Ovary (tissue), 9 donors: ENCODE data around the gene PIK3AP1. TPM values are rescaled to one million over a fixed set of nuclear protein-coding genes. Genes with fewer than 3 reads are reported as not detected.
"Not testable (repeated sequence)": the region's sequence is repeated elsewhere in the genome, so short reads cannot be mapped to it uniquely, and the experiment has no call there.

Source experiments
- DNase-seq, 5 donors: peaks; one replicate each; pipeline ENCODE4 v3.0.0-alpha.2; 2019 to 2020
- H3K27ac ChIP-seq, 2 donors: fragments of 200-600 bp; one replicate each; pipeline versions ENCODE4 v1.5.1 to v1.8.0; 2019 to 2022
- H3K27me3 ChIP-seq: fragments of 200-600 bp; one replicate; pipeline ENCODE4 v1.8.0; 2022
- H3K36me3 ChIP-seq: fragments of 200-600 bp; sonication (generic); one replicate; pipeline ENCODE4 v1.5.1; 2019
- H3K4me1 ChIP-seq: one replicate; pipeline ENCODE4 v1.8.1; 2013; ENCODE audit warnings: mild to moderate bottlenecking, moderate library complexity; ENCODE audit not compliant: insufficient read depth
- H3K4me3 ChIP-seq: fragments of 200-600 bp; sonication (generic); one replicate; pipeline ENCODE4 v1.5.1; 2017
- H3K9me3 ChIP-seq, 2 donors: fragments of 200-600 bp in 1 of 2; sonication (generic) in 1 of 2; one replicate each; pipeline versions ENCODE4 v1.5.1 to v1.8.1; 2013 to 2019; ENCODE audit warnings: mild to moderate bottlenecking in 1 of 2, moderate library complexity in 1 of 2
- EP300 ChIP-seq: sonication (generic); formaldehyde crosslinking; IDR thresholded peaks from one replicate; pipeline ENCODE4 v1.6.1; 2017; ENCODE audit warnings: antibody characterized with exemption
- POLR2A ChIP-seq: fragments of 450-650 bp; IDR thresholded peaks from one replicate; pipeline ENCODE4 v1.6.1; 2017; ENCODE audit warnings: antibody characterized with exemption, mild to moderate bottlenecking, moderate library complexity
- WGBS, 3 donors: extraction: QIAGEN DNeasy Blood & Tissue Kit in 1 of 3; methylation state at CpG; one replicate each; pipeline versions ENCODE4 v1.1.5 to v1.1.7; 2013 to 2017; 5-methylcytosine and 5-hydroxymethylcytosine counted together
- intact Hi-C, 4 donors: fragments of 100-400 bp; cut with DNase I; formaldehyde crosslinking; loops; one replicate each; pipeline versions ENCODE4 v1.11.0 to v1.15.1; 2022 to 2023
- polyA plus RNA-seq, 2 donors: library from polyadenylated mRNA; stranded (reverse); fragments of 200-250 nt in 1 of 2; fragments of 350-450 nt in 1 of 2; fragmentation: Illumina TruSeq in 1 of 2; extraction: RNeasy Lipid Tissue Mini Kit (QIAGEN cat#74804) in 1 of 2; gene quantifications; one replicate each; pipeline ENCODE4 v1.2.3, GENCODE V29; 2013 to 2014
- total RNA-seq, 7 donors: library from RNA; depleted of rRNA in 2 of 7; stranded (reverse); fragments of >200 nt in 2 of 7; fragmentation: NEBNext Ultra II Directional in 3 of 7; extraction: Animal tissue kit (Norgen Biotek cat#: 25700) in 3 of 7; gene quantifications; one replicate each; pipeline versions ENCODE4 v1.1.0 to v1.2.4, GENCODE V29; 2016 to 2023
- TF ChIP-seq, protein P1 (sequence below), 3 donors: fragments of 450-650 bp in 2 of 3; fragments of 200-600 bp in 1 of 3; IDR thresholded peaks; one replicate each; pipeline versions ENCODE4 v1.5.1 to v1.8.0; 2016 to 2022; ENCODE audit warnings: antibody characterized with exemption in 3 of 3, mild to moderate bottlenecking in 1 of 3
- donor health status: DM: no; HTN: no; CAD: no; lungs with moderate emphysema.
- donor health status: DM: no; HTN: no; CAD: no.
- donor health status: Bipolar disorder and iron deficiency.
- donor health status: DM: yes; HTN: yes; CAD: no.
- donor health status: DM: no; HTN: no; CAD: no.
- donor health status: DM: yes; HTN: yes; CAD: no.

PIK3AP1 gene
- total and polyA plus RNA-seq, 9 donors, result 2.5 to 14.2 (median 7.8) TPM

DNA sequence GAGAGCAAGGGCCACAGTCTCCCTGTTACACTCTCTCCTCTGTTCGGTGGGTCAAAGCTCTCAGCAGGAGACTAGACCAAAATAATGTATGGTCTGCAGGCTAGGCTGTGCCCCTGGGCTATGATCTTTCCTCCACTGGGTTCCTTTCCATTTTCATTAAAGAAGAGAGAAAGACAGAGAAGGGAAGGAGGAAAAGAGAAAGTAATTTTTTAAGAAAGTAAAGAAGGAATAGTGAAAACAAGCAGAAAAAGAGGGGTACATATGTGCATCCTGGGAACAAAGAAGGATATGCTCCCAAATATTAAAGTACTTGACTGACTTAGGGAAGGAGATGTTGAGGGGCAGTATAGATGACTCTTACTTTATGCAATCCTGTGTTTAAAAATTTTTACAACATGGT lies 33.6 kb upstream of the PIK3AP1 start:
- WGBS, 3 donors, result 39 to 52% (median 48%) methylated on average over 1 of the region's 1 CpG
- H3K9me3 ChIP-seq, result no peaks in the 10 kb centered on the region
- H3K4me1 ChIP-seq, result no peaks in the 10 kb centered on the region
- intact Hi-C loops, result no loop called here
- H3K36me3 ChIP-seq, result no peaks in the 10 kb centered on the region
- no peaks in the 10 kb centered on the region for H3K27me3 ChIP-seq
- H3K27ac ChIP-seq, result no peak overlapping the region
- TF ChIP-seq POLR2A (no peak), EP300 (no peak)
- TF ChIP-seq, protein P1, sequence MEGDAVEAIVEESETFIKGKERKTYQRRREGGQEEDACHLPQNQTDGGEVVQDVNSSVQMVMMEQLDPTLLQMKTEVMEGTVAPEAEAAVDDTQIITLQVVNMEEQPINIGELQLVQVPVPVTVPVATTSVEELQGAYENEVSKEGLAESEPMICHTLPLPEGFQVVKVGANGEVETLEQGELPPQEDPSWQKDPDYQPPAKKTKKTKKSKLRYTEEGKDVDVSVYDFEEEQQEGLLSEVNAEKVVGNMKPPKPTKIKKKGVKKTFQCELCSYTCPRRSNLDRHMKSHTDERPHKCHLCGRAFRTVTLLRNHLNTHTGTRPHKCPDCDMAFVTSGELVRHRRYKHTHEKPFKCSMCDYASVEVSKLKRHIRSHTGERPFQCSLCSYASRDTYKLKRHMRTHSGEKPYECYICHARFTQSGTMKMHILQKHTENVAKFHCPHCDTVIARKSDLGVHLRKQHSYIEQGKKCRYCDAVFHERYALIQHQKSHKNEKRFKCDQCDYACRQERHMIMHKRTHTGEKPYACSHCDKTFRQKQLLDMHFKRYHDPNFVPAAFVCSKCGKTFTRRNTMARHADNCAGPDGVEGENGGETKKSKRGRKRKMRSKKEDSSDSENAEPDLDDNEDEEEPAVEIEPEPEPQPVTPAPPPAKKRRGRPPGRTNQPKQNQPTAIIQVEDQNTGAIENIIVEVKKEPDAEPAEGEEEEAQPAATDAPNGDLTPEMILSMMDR (IDR thresholded peaks at IDR 0.05), result no peak
- no peak overlapping the region for H3K4me3 ChIP-seq
- DNase-seq, result no peak

GRCh38 chr10:96752375-96752774 lies 32.1 kb upstream of the PIK3AP1 start:
- Histone ChIP-seq H3K27ac (no peak overlapping the region), H3K9me3 (no peaks in the 10 kb centered on the region), H3K4me1 (no peaks in the 10 kb centered on the region), H3K27me3 (no peaks in the 10 kb centered on the region), H3K36me3 (no peaks in the 10 kb centered on the region), H3K4me3 (no peak overlapping the region)
- intact Hi-C loops, result no loop called here
- 65 to 79% (median 69%) methylated on average over 4 of the region's 4 CpGs for WGBS, 3 donors
- TF ChIP-seq, protein P1 (IDR thresholded peaks at IDR 0.05), result no peak
- no peak for TF ChIP-seq POLR2A
- DNase-seq, result no peak

GRCh38 chr10:96750316-96750715 lies 30.0 kb upstream of the PIK3AP1 start:
- DNase-seq, H3K4me3 ChIP-seq, intact Hi-C loops, H3K27ac ChIP-seq, H3K36me3 ChIP-seq, H3K27me3 ChIP-seq, H3K4me1 ChIP-seq, H3K9me3 ChIP-seq: not testable (repeated sequence)
- WGBS, 3 donors, result 95 to 97% (median 95%) methylated on average over 16 to 23 of the region's 24 CpGs

DNA sequence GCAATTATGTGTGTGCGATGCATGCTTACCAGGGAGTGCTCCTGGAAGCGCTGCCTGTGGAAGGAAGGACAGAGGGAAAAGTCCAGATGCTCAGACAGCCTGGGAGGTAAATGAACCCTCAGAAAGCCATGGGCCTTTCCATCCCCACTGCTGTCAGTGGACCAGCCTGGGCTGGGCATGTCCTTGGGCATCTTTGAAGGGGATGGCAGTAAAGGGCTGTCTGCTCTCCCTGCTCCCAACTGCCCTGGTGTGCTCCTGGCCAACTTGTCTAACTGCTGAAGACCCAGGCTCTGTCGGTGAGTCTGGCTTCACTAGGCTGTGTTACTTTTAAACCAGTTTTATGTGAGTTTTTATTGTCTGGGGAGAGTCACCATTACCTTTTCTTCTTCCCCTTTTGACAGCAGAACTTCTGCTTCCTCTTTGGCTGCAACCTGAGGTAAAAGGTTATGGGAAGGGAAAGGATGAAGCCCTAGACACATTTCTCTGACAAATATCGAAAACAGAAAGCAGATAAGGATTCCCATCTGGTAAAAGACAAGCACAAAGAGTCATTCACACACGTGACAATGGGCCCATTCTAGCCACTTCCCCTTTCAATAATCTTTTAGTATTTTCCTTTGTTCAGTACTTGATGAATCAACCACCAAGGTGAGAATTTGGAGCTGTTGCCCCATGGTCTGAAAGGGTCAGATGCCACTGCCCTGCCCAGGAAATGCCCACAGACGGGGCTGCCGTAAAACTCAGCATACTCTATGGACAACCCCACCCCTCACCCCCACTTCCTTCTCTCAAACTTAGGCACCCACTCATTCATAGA lies 27.6 kb upstream of the PIK3AP1 start:
- H3K9me3 ChIP-seq, result no peaks in the 10 kb centered on the region
- TF ChIP-seq POLR2A, result no peak
- TF ChIP-seq, protein P1 (IDR thresholded peaks at IDR 0.05), result no peak
- H3K27ac ChIP-seq, result no peak overlapping the region
- no peaks in the 10 kb centered on the region for H3K4me1 ChIP-seq
- H3K4me3 ChIP-seq, result no peak overlapping the region
- 69 to 74% (median 72%) methylated on average over 7 of the region's 7 CpGs for WGBS, 3 donors
- no peak for DNase-seq
- intact Hi-C loops, result loop anchor here in 3 of 4 donors (10.0 kb wide), 1 partner anchor 353 kb away; no protein-coding TSS in a partner anchor
- no peaks in the 10 kb centered on the region for H3K27me3 ChIP-seq
- no peaks in the 10 kb centered on the region for H3K36me3 ChIP-seq

GRCh38 chr10:96746503-96746902 lies 26.2 kb upstream of the PIK3AP1 start:
- Histone ChIP-seq H3K27me3 (no peaks in the 10 kb centered on the region), H3K9me3 (no peaks in the 10 kb centered on the region), H3K4me1 (no peaks in the 10 kb centered on the region), H3K4me3 (no peak overlapping the region), H3K36me3 (no peaks in the 10 kb centered on the region), H3K27ac (no peak overlapping the region)
- intact Hi-C loops, result loop anchor here in 3 of 4 donors (10.0 kb wide), 1 partner anchor 352 kb away; no protein-coding TSS in a partner anchor
- DNase-seq, result no peak
- TF ChIP-seq EP300, result no peak
- TF ChIP-seq, protein P1 (IDR thresholded peaks at IDR 0.05), result no peak
- TF ChIP-seq POLR2A, result no peak
- 59 to 76% (median 69%) methylated on average over 3 of the region's 3 CpGs for whole genome bisulfite sequencing, 3 donors
